ENCODE data around the gene HLCS. TPM values are rescaled to one million over a fixed set of nuclear protein-coding genes. Genes with fewer than 3 reads are reported as not detected.

The HLCS gene
- total and polyA plus RNA-seq, 2 experiments from 2014 or later: 10.6 to 30.4 TPM

DNA sequence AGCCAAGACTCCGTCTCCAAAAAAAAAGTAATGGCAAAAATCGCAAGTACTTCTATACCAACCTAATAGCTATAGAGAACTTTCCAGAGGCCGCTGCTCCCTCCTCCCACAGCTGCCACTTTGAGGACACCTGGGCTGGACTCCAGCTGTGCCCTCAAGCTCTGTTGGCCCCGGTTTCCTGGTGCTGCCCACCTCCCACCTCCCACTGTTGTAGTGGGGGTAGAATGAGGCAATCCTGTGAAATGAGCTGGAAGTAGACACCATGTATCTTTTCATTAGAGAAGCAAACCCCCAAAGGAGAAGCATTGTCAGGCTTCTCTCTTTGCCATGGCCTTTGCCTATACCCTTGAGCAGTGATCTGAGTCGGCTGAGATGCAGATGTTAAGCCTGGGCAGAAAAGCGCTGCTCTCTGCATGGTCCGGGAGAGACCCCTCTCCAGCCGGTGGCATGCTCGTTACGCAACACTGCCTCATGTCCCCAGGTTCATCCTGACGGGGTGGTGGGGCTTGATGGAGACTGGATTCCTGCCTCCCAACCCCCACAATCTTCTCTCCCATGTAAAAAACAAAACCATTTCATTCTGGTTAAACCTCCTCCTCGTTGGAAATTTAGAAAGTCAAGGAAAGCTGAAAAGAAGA is 227.9 kb downstream of the HLCS start:
- no peak for TF ChIP-seq EZH2 (IDR thresholded peaks at IDR 0.05; ENCODE audit: borderline replicate concordance)
- no peak for TF ChIP-seq CTCF (IDR thresholded peaks at IDR 0.05; ENCODE audit: poor library complexity)
- DNase-seq (ENCODE audit: low spot score): no peak
- no peaks in the 10 kb centered on the region for H3K9me2 ChIP-seq (replicated peaks; ENCODE audit: insufficient read depth)
- H3K27ac ChIP-seq: no peak overlapping the region
- no peaks in the 10 kb centered on the region for H3K4me1 ChIP-seq (ENCODE audit: insufficient read depth)
- no peaks in the 10 kb centered on the region for H3K36me3 ChIP-seq (replicated peaks; ENCODE audit: insufficient read depth, low read depth)
- H3K79me2 ChIP-seq: no peaks in the 10 kb centered on the region
- WGBS (ENCODE audit: low lambda C conversion rate, missing lambda C conversion rate): 79% methylated on average over 12 of the region's 12 CpGs
- H3K4me2 ChIP-seq: no peak overlapping the region
- no peaks in the 10 kb centered on the region for H3K27me3 ChIP-seq
- no peaks in the 10 kb centered on the region for H3K9me3 ChIP-seq (ENCODE audit: low read depth)
- no peak overlapping the region for H3K4me3 ChIP-seq
- H2AFZ ChIP-seq: no peak overlapping the region
- no peaks in the 10 kb centered on the region for H4K20me1 ChIP-seq (ENCODE audit: insufficient read depth, poor library complexity, severe bottlenecking)

DNA sequence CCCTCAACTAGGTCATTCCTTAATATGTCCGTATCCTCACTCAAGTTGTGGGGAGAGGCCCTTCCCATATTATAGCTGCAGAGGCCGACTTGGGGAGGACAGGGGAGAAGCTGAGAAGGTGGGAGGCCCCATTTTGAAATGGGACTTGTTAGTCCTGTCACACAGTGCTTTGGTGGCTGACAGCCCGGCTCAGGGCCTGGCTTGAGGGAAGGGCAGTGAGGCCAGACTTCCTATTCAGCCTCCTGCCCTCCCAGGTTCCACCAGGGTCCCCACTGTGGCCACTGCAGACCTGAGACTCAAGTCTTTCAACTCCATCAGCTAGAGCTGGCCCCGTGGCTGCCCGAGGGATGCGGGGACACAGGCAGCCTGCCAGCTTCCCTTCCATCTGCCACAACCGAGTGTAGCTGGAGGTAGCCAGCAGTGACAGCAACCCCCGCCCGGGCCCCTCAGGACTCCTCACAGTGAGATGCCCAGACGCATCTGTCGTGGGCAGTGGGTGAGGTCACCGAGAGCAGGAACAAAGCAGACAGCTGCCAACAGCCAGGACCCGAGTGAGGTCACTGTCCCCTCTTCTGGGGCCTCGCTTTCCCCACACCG is 230.6 kb downstream of the HLCS start:
- H3K4me3 ChIP-seq: no peak overlapping the region
- H4K20me1 ChIP-seq (ENCODE audit: insufficient read depth, poor library complexity, severe bottlenecking): no peaks in the 10 kb centered on the region
- no peaks in the 10 kb centered on the region for H3K4me1 ChIP-seq (ENCODE audit: insufficient read depth)
- H3K36me3 ChIP-seq (replicated peaks; ENCODE audit: insufficient read depth, low read depth): no peaks in the 10 kb centered on the region
- H3K79me2 ChIP-seq: no peaks in the 10 kb centered on the region
- H3K9me2 ChIP-seq (replicated peaks; ENCODE audit: insufficient read depth): no peaks in the 10 kb centered on the region
- DNase-seq (ENCODE audit: low spot score): no peak
- WGBS (ENCODE audit: low lambda C conversion rate, missing lambda C conversion rate): 90% methylated on average over 15 of the region's 15 CpGs
- H3K27ac ChIP-seq: no peak overlapping the region
- no peak overlapping the region for H2AFZ ChIP-seq
- no peak overlapping the region for H3K4me2 ChIP-seq
- TF ChIP-seq CTCF (IDR thresholded peaks at IDR 0.05; ENCODE audit: poor library complexity): no peak
- no peak for TF ChIP-seq EZH2 (IDR thresholded peaks at IDR 0.05; ENCODE audit: borderline replicate concordance)
- TF ChIP-seq EZH2phosphoT487 (IDR thresholded peaks at IDR 0.05; ENCODE audit: low read depth, severe bottlenecking, unreplicated experiment): no peak
- H3K9me3 ChIP-seq (ENCODE audit: low read depth): no peaks in the 10 kb centered on the region
- no peaks in the 10 kb centered on the region for H3K27me3 ChIP-seq

- Histone ChIP-seq H3K4me1 (ENCODE audit: insufficient read depth) (no peaks in the 10 kb centered on the region), H3K79me2 (no peaks in the 10 kb centered on the region), H4K20me1 (ENCODE audit: insufficient read depth, poor library complexity, severe bottlenecking) (no peaks in the 10 kb centered on the region), H3K27ac (no peak overlapping the region), H2AFZ (no peak overlapping the region), H3K9me2 (replicated peaks; ENCODE audit: insufficient read depth) (no peaks in the 10 kb centered on the region), H3K4me2 (no peak overlapping the region), H3K4me3 (no peak overlapping the region), H3K36me3 (replicated peaks; ENCODE audit: insufficient read depth, low read depth) (no peaks in the 10 kb centered on the region), H3K27me3 (no peaks in the 10 kb centered on the region), H3K9me3 (ENCODE audit: low read depth) (no peaks in the 10 kb centered on the region)
- WGBS (ENCODE audit: low lambda C conversion rate, missing lambda C conversion rate): 63% methylated on average over 4 of the region's 4 CpGs
- TF ChIP-seq EZH2 (IDR thresholded peaks at IDR 0.05; ENCODE audit: borderline replicate concordance): no peak
- TF ChIP-seq EZH2phosphoT487 (IDR thresholded peaks at IDR 0.05; ENCODE audit: low read depth, severe bottlenecking, unreplicated experiment): no peak
- no peak for TF ChIP-seq CTCF (IDR thresholded peaks at IDR 0.05; ENCODE audit: poor library complexity)
- no peak for DNase-seq (ENCODE audit: low spot score)
These were observed 231.3 kb downstream of the HLCS start for GRCh38 chr21:36735201-36735515.
